GM12878 (cell line): ENCODE data around the gene SRGAP1. TPM values are rescaled to one million over a fixed set of nuclear protein-coding genes. Genes with fewer than 3 reads are reported as not detected.

Experiments used
- ATAC-seq: fragments of 200-7000 bp; cut with Tn5 transposase; 3 replicates; pipeline ENCODE4 v1.9.1; 2020; ENCODE audit warnings: mild to moderate bottlenecking, moderate library complexity
- BruUV-seq: library from RNA; stranded (reverse); fragments of 400-500 nt; replicated peaks from 2 replicates; lab custom pipeline; 2021; lab: Mats Ljungman, UMichigan
- CTCF ChIA-PET: fragments of 300-600 bp; sonication (Branson Sonifier 250); formaldehyde crosslinking; extraction: SDS; loops from one replicate; lab custom pipeline; 2021; ENCODE audit warnings: inconsistent platforms; lab: Yijun Ruan, JAX
- POLR2A ChIA-PET: fragments of 350-600 bp; formaldehyde crosslinking; extraction: SDS; loops from one replicate; lab custom pipeline; 2021; ENCODE audit warnings: inconsistent platforms; lab: Charles Lee
- RAD21 ChIA-PET: fragments of 300-600 bp; sonication (Branson Sonifier 250); formaldehyde crosslinking; loops from one replicate; lab custom pipeline; 2023; ENCODE audit warnings: antibody characterized with exemption; ENCODE audit not compliant: unreplicated experiment; lab: Charles Lee
- SMC1A ChIA-PET: fragments of 300-600 bp; sonication (Branson Sonifier 250); formaldehyde crosslinking; loops from one replicate; lab custom pipeline; 2023; ENCODE audit not compliant: unreplicated experiment, uncharacterized antibody; lab: Charles Lee
- DNase-seq: peaks from one replicate; pipeline ENCODE4 v3.0.0-alpha.2; 2011; ENCODE audit warnings: low read depth, low spot score
- FAIRE-seq: peaks from 3 replicates; lab custom pipeline; 2011; peaks lifted over from hg19 to GRCh38; lab: Jason Lieb, UNC
- H2AFZ ChIP-seq: 2 replicates; pipeline ENCODE4 v1.6.0; 2011; ENCODE audit warnings: low read depth, low read length, control low read depth; ENCODE audit not compliant: control insufficient read depth
- H3K27ac ChIP-seq: 2 replicates; pipeline ENCODE4 v1.5.1; 2011; ENCODE audit warnings: control low read depth; ENCODE audit not compliant: control insufficient read depth, insufficient read depth
- H3K27me3 ChIP-seq, 2 experiments: replicated peaks in 1 of 2; 2 replicates each; pipeline versions ENCODE4 v1.6.0 to v1.6.1; 2011; ENCODE audit warnings: low read length in 1 of 2; ENCODE audit not compliant: control insufficient read depth in 2 of 2, insufficient read depth in 2 of 2
- H3K36me3 ChIP-seq, 2 experiments: 2 replicates each; pipeline ENCODE4 v1.5.1; 2011; ENCODE audit warnings: low read length in 1 of 2; ENCODE audit not compliant: control insufficient read depth in 2 of 2, insufficient read depth in 2 of 2
- H3K4me1 ChIP-seq: 2 replicates; pipeline ENCODE4 v1.6.1; 2011; ENCODE audit warnings: mild to moderate bottlenecking, low read length, moderate library complexity, mixed read lengths; ENCODE audit not compliant: control insufficient read depth, insufficient read depth
- H3K4me2 ChIP-seq: 2 replicates; pipeline ENCODE4 v1.6.0; 2011; ENCODE audit warnings: control low read depth; ENCODE audit not compliant: control insufficient read depth, insufficient read depth
- H3K4me3 ChIP-seq: fragments of 200-600 bp; sonication (generic); 2 replicates; pipeline ENCODE4 v1.5.1; 2016
- H3K79me2 ChIP-seq: 2 replicates; pipeline ENCODE4 v1.6.0; 2011; ENCODE audit warnings: low read length; ENCODE audit not compliant: control insufficient read depth, insufficient read depth
- H3K9ac ChIP-seq: 2 replicates; pipeline ENCODE4 v1.8.0; 2011; ENCODE audit warnings: low read length, control low read depth, mixed read lengths; ENCODE audit not compliant: control insufficient read depth, insufficient read depth
- H3K9me3 ChIP-seq: replicated peaks from 3 replicates; pipeline ENCODE4 v1.5.1; 2011; ENCODE audit warnings: mild to moderate bottlenecking, low read length; ENCODE audit not compliant: control insufficient read depth, insufficient read depth
- H4K20me1 ChIP-seq: 2 replicates; pipeline ENCODE4 v1.6.0; 2011; ENCODE audit not compliant: control insufficient read depth, insufficient read depth
- CHD4 ChIP-seq: fragments of 200-600 bp; sonication (generic); IDR thresholded peaks from 2 replicates; pipeline ENCODE4 v1.6.1; 2016; ENCODE audit warnings: mild to moderate bottlenecking
- CREM ChIP-seq: IDR thresholded peaks from 2 replicates; pipeline ENCODE4 v1.6.1; 2014; ENCODE audit warnings: antibody characterized with exemption, low read depth
- EGR1 ChIP-seq, 2 experiments: IDR thresholded peaks; 1 replicate in 1 of 2; 2 replicates in 1 of 2; pipeline ENCODE4 v1.6.1; 2011 to 2012; ENCODE audit warnings: low read depth in 2 of 2, low read length in 2 of 2, borderline replicate concordance in 1 of 2, mild to moderate bottlenecking in 1 of 2, moderate library complexity in 1 of 2
- FOXK2 ChIP-seq: fragments of 450-650 bp; IDR thresholded peaks from 2 replicates; pipeline ENCODE4 v1.6.1; 2017; ENCODE audit warnings: mild to moderate bottlenecking, moderate library complexity
- KAT2A ChIP-seq: conservative IDR thresholded peaks from 2 replicates; pipeline ENCODE4 v1.6.1; 2011; ENCODE audit warnings: low read depth, low read length; ENCODE audit not compliant: control insufficient read depth
- KLF5 ChIP-seq: fragments of 450-650 bp; IDR thresholded peaks from 2 replicates; pipeline ENCODE4 v1.6.1; 2014; ENCODE audit warnings: mild to moderate bottlenecking; ENCODE audit not compliant: partially characterized antibody
- MTA3 ChIP-seq: IDR thresholded peaks from 2 replicates; pipeline ENCODE4 v1.6.1; 2012; ENCODE audit warnings: low read length, inconsistent platforms, borderline replicate concordance
- MXI1 ChIP-seq: fragments of 150-350 bp; IDR thresholded peaks from 2 replicates; pipeline ENCODE4 v1.6.1; 2011; ENCODE audit warnings: low read depth, mild to moderate bottlenecking, inconsistent platforms, low read length, improper control_type of control experiment
- MYC ChIP-seq: IDR thresholded peaks from 2 replicates; pipeline ENCODE4 v1.6.1; 2011; ENCODE audit warnings: mild to moderate bottlenecking, low read length, moderate library complexity, inconsistent platforms; ENCODE audit not compliant: insufficient read depth, insufficient replicate concordance, insufficient read length, severe bottlenecking
- NFXL1 ChIP-seq: fragments of 450-650 bp; IDR thresholded peaks from 2 replicates; pipeline ENCODE4 v1.6.1; 2017; ENCODE audit warnings: antibody characterized with exemption, mild to moderate bottlenecking, borderline replicate concordance
- PKNOX1 ChIP-seq: fragments of 450-650 bp; IDR thresholded peaks from 2 replicates; pipeline ENCODE4 v1.6.1; 2016; ENCODE audit warnings: mild to moderate bottlenecking
- POU2F2 ChIP-seq: IDR thresholded peaks from 3 replicates; pipeline ENCODE4 v1.6.1; 2011; ENCODE audit warnings: low read depth, mild to moderate bottlenecking, low read length, borderline replicate concordance
- RBBP5 ChIP-seq: fragments of 200-600 bp; sonication (generic); conservative IDR thresholded peaks from 2 replicates; pipeline ENCODE4 v1.6.1; 2016
- SMAD5 ChIP-seq: IDR thresholded peaks from 2 replicates; pipeline ENCODE4 v1.6.1; 2016; ENCODE audit warnings: antibody characterized with exemption, low read depth
- SREBF2 ChIP-seq: IDR thresholded peaks from 2 replicates; pipeline ENCODE4 v1.6.1; 2012; ENCODE audit warnings: mild to moderate bottlenecking, low read length
- TAF1 ChIP-seq: IDR thresholded peaks from 2 replicates; pipeline ENCODE4 v1.6.1; 2011; ENCODE audit warnings: mild to moderate bottlenecking, low read depth, low read length, borderline replicate concordance
- WRNIP1 ChIP-seq: IDR thresholded peaks from 2 replicates; pipeline ENCODE4 v1.6.1; 2011; ENCODE audit warnings: low read depth, low read length, improper control_type of control experiment, borderline replicate concordance
- ZNF207 ChIP-seq: fragments of 450-650 bp; IDR thresholded peaks from 2 replicates; pipeline ENCODE4 v1.6.1; 2014; ENCODE audit warnings: antibody characterized with exemption, mild to moderate bottlenecking, borderline replicate concordance
- ZZZ3 ChIP-seq: IDR thresholded peaks from 2 replicates; pipeline ENCODE4 v1.6.1; 2011; ENCODE audit warnings: low read depth; ENCODE audit not compliant: control insufficient read depth, insufficient read length
- WGBS: methylation state at CpG from one replicate; pipeline ENCODE4 v1.1.6; 2016; ENCODE audit warnings: low lambda C conversion rate; ENCODE audit not compliant: insufficient replicate concordance, insufficient coverage; ENCODE audit errors: missing lambda C conversion rate; 5-methylcytosine and 5-hydroxymethylcytosine counted together
- in situ Hi-C: fragments of 300-500 bp; cut with MboI; formaldehyde crosslinking; loops from 9 replicates; pipeline ENCODE4 v1.14.3; 2018; ENCODE audit warnings: mixed read lengths
- intact Hi-C: fragments of 100-400 bp; cut with micrococcal nuclease; formaldehyde crosslinking; loops from one replicate; pipeline ENCODE4 v1.14.2; 2022; ENCODE audit not compliant: unreplicated experiment
- polyA plus RNA-seq, 11 experiments: library from polyadenylated mRNA; depleted of rRNA in 4 of 11; unstranded in 6 of 11; stranded (reverse) in 5 of 11; fragments of >200 nt; fragmentation: Nextera tagmentation in 4 of 11; fragmentation: Illumina TruSeq in 1 of 11; extraction: Ambion mirVana in 4 of 11; extraction: Trizol in 1 of 11; gene quantifications; 1 replicate in 1 of 11; 2 replicates in 10 of 11; pipeline versions ENCODE4 v1.2.1 to v1.2.3, GENCODE V29; 2011 to 2016; ENCODE audit warnings: inconsistent platforms in 2 of 11, missing spikeins in 2 of 11, low read depth in 1 of 11
- total RNA-seq, 4 experiments: library from RNA; depleted of rRNA in 3 of 4; stranded (reverse); fragments of >200 nt in 3 of 4; fragmentation: Illumina TruSeq in 1 of 4; extraction: Trizol in 1 of 4; gene quantifications; 2 replicates each; pipeline versions ENCODE4 v1.2.1 to v1.2.3, GENCODE V29; 2013 to 2021
- TF ChIP-seq, protein P1 (sequence below): fragments of 450-650 bp; IDR thresholded peaks from 2 replicates; pipeline ENCODE4 v1.6.1; 2018; ENCODE audit warnings: mild to moderate bottlenecking, low read depth, moderate library complexity; ENCODE audit not compliant: partially characterized antibody
- TF ChIP-seq, protein P2 (sequence below): fragments of 450-650 bp; conservative IDR thresholded peaks from 2 replicates; pipeline ENCODE4 v1.6.1; 2017; ENCODE audit warnings: mild to moderate bottlenecking, moderate library complexity

SRGAP1 gene
- total and polyA plus RNA-seq, 10 of the 15 experiments (the other 5 are each of a cell fraction or from before 2014, with no cell fraction given) = 0.16 to 0.85 (median 0.46) TPM

GRCh38 chr12:63961543-63961942 is 117.0 kb downstream of the SRGAP1 start (continued):
- TF ChIP-seq PKNOX1 = no peak
- TF ChIP-seq MXI1 = no peak
- TF ChIP-seq CHD4 = no peak
- no peak for TF ChIP-seq TAF1
- no peak for TF ChIP-seq WRNIP1
- TF ChIP-seq MTA3 = no peak
- TF ChIP-seq ZZZ3 = no peak
- no peak for TF ChIP-seq MYC
- TF ChIP-seq SMAD5 = no peak

DNA sequence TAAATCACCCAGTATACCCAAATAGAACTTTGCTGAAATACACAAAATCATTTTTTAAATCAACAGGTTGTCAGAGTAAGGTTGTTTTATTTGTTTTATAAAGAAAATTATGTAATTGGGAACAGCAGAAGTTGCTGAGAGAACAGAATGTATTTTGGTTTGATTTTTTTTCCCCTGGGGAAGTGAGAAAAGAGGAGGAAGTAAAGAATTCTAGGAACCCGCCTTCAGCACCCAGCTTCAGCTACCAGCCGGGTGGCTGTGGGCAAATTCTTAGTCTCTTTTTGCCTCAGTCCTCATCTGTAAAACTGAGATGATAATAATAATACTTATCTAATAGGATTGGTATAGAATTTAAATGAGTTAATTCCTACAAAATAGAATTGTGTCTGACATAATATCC is 119.4 kb downstream of the SRGAP1 start:
- Histone ChIP-seq H3K4me3 (no peak overlapping the region), H2AFZ (no peak overlapping the region), H3K4me2 (no peak overlapping the region), H3K27ac (no peak overlapping the region), H3K79me2 (no peaks in the 10 kb centered on the region), H4K20me1 (no peaks in the 10 kb centered on the region), H3K9me3 (no peaks in the 10 kb centered on the region), H3K27me3 (no peaks in the 10 kb centered on the region; a peak in 1 of 4 replicates), H3K4me1 (no peaks in the 10 kb centered on the region), H3K9ac (no peak overlapping the region), H3K36me3 (no peaks in the 10 kb centered on the region)
- ATAC-seq (no peak), DNase-seq (no peak), FAIRE-seq (no peak)
- ChIA-PET POLR2A (no interaction called here), CTCF (interaction anchor here (1.4 kb wide), 1 partner anchor 41 kb away, joined by 3 read pairs; no protein-coding TSS in a partner anchor), RAD21 (no interaction called here), SMC1A (interaction anchor here (0.6 kb wide), 1 partner anchor 46 kb away, joined by 3 read pairs; no protein-coding TSS in a partner anchor)
- in situ Hi-C loops (no loop called here), intact Hi-C loops (no loop called here)
- no TSS peak for BruUV-seq
- 29% methylated on average over 2 of the region's 2 CpGs for WGBS
- TF ChIP-seq RBBP5 (no peak), KLF5 (no peak), POU2F2 (no peak), KAT2A (no peak), FOXK2 (no peak), SREBF2 (no peak), EGR1 (IDR thresholded peaks at IDR 0.05; ENCODE audit: borderline replicate concordance in 1 of 2, low read depth in 2 of 2, low read length in 2 of 2) (no peak), CREM (no peak), ZNF207 (no peak), NFXL1 (no peak)
- TF ChIP-seq, protein P1, sequence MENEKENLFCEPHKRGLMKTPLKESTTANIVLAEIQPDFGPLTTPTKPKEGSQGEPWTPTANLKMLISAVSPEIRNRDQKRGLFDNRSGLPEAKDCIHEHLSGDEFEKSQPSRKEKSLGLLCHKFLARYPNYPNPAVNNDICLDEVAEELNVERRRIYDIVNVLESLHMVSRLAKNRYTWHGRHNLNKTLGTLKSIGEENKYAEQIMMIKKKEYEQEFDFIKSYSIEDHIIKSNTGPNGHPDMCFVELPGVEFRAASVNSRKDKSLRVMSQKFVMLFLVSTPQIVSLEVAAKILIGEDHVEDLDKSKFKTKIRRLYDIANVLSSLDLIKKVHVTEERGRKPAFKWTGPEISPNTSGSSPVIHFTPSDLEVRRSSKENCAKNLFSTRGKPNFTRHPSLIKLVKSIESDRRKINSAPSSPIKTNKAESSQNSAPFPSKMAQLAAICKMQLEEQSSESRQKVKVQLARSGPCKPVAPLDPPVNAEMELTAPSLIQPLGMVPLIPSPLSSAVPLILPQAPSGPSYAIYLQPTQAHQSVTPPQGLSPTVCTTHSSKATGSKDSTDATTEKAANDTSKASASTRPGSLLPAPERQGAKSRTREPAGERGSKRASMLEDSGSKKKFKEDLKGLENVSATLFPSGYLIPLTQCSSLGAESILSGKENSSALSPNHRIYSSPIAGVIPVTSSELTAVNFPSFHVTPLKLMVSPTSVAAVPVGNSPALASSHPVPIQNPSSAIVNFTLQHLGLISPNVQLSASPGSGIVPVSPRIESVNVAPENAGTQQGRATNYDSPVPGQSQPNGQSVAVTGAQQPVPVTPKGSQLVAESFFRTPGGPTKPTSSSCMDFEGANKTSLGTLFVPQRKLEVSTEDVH = no peak
- TF ChIP-seq, protein P2, sequence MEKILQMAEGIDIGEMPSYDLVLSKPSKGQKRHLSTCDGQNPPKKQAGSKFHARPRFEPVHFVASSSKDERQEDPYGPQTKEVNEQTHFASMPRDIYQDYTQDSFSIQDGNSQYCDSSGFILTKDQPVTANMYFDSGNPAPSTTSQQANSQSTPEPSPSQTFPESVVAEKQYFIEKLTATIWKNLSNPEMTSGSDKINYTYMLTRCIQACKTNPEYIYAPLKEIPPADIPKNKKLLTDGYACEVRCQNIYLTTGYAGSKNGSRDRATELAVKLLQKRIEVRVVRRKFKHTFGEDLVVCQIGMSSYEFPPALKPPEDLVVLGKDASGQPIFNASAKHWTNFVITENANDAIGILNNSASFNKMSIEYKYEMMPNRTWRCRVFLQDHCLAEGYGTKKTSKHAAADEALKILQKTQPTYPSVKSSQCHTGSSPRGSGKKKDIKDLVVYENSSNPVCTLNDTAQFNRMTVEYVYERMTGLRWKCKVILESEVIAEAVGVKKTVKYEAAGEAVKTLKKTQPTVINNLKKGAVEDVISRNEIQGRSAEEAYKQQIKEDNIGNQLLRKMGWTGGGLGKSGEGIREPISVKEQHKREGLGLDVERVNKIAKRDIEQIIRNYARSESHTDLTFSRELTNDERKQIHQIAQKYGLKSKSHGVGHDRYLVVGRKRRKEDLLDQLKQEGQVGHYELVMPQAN = no peak
